CD4-positive, alpha-beta T cell treated with Interleukin-21 for 1 hour (primary cell): ENCODE measurements around the gene NPAS3.

Experiments
- DNase-seq: peaks from one replicate; pipeline ENCODE4 v3.0.0-alpha.2; 2020

Gene NPAS3

DNA sequence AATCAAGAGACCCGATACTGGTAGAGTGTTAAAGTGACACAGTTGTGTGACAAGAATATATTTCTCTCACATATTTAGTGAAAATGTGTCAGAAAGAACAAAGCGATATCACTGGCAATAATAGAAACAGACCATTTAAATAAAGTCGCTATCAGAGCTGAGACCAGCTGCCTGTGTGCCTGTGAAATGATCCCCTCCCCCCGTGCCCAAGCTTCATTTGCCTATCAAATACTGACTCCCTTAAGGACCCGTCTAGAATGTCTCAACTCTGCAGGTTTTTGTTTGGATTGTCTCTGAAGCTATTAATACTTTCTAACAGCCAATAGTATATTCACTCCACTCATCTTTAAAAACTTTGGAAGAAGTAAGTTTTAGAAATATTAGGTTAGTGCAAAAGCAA, 913.3 kb downstream of the NPAS3 start:
- no peak for DNase-seq
